Smooth muscle cell (in vitro differentiated cells): ENCODE measurements around the gene STK32C. TPM values are rescaled to one million over a fixed set of nuclear protein-coding genes. Genes with fewer than 3 reads are reported as not detected.

Experiments used
- DNase-seq: peaks from one replicate; lab custom pipeline; 2025; ENCODE audit not compliant: unreplicated experiment; lab: John Stamatoyannopoulos, UW
- H2AFZ ChIP-seq: fragments of 200-600 bp; sonication (generic); 2 replicates; pipeline ENCODE4 v1.6.0; 2016; ENCODE audit warnings: antibody characterized with exemption, low read depth, mild to moderate bottlenecking
- H3F3A ChIP-seq: fragments of 200-600 bp; sonication (generic); 2 replicates; pipeline ENCODE4 v1.6.0; 2017; ENCODE audit warnings: antibody characterized with exemption, low read depth
- H3K27ac ChIP-seq: fragments of 200-600 bp; sonication (generic); 2 replicates; pipeline ENCODE4 v1.5.1; 2016; ENCODE audit warnings: low read depth, mild to moderate bottlenecking
- H3K27me3 ChIP-seq: fragments of 200-600 bp; sonication (generic); 2 replicates; pipeline ENCODE4 v1.6.1; 2016; ENCODE audit warnings: low read depth, mild to moderate bottlenecking
- H3K36me3 ChIP-seq: fragments of 200-600 bp; sonication (generic); 2 replicates; pipeline ENCODE4 v1.5.1; 2016; ENCODE audit warnings: low read depth
- H3K4me1 ChIP-seq: fragments of 200-600 bp; sonication (generic); 2 replicates; pipeline ENCODE4 v1.5.1; 2016; ENCODE audit warnings: low read depth
- H3K4me2 ChIP-seq: fragments of 200-600 bp; sonication (generic); 2 replicates; pipeline ENCODE4 v1.6.0; 2016; ENCODE audit warnings: mild to moderate bottlenecking
- H3K4me3 ChIP-seq: fragments of 200-600 bp; sonication (generic); 2 replicates; pipeline ENCODE4 v1.5.1; 2016; ENCODE audit warnings: mild to moderate bottlenecking
- H3K79me2 ChIP-seq: fragments of 200-600 bp; sonication (generic); 2 replicates; pipeline ENCODE4 v1.6.0; 2016; ENCODE audit warnings: low read depth, mild to moderate bottlenecking
- H3K9ac ChIP-seq: fragments of 200-600 bp; sonication (generic); 2 replicates; pipeline ENCODE4 v1.6.0; 2016; ENCODE audit warnings: low read depth
- H3K9me3 ChIP-seq: fragments of 200-600 bp; sonication (generic); replicated peaks from 2 replicates; pipeline ENCODE4 v1.5.1; 2016; ENCODE audit warnings: low read depth
- H4K20me1 ChIP-seq: fragments of 200-600 bp; sonication (generic); 2 replicates; pipeline ENCODE4 v1.6.0; 2016; ENCODE audit warnings: low read depth
- CTCF ChIP-seq: fragments of 200-600 bp; sonication (generic); IDR thresholded peaks from 2 replicates; pipeline ENCODE4 v1.5.1; 2017; ENCODE audit warnings: borderline replicate concordance, mild to moderate bottlenecking, antibody characterized with exemption; ENCODE audit not compliant: insufficient read depth, poor library complexity, severe bottlenecking
- WGBS: methylation state at CpG from one replicate; pipeline ENCODE4 v1.1.7; 2016; ENCODE audit warnings: low lambda C conversion rate; 5-methylcytosine and 5-hydroxymethylcytosine counted together
- polyA plus RNA-seq: library from polyadenylated mRNA; unstranded; fragments of >200 nt; fragmentation: Nextera tagmentation; extraction: Ambion mirVana; gene quantifications from 2 replicates; pipeline ENCODE4 v1.2.1, GENCODE V29; 2016
- total RNA-seq: library from RNA; depleted of rRNA; stranded (reverse); fragments of >200 nt; gene quantifications from 2 replicates; pipeline ENCODE4 v1.2.3, GENCODE V29; 2014

Gene STK32C
- total and polyA plus RNA-seq, 2 experiments from 2014 or later = 2.3 to 13.2 TPM

GRCh38 chr10:132188331-132188730 is 119.4 kb downstream of the STK32C start:
- DNase-seq = no peak
- peak overlapping the region; percentile 62 for H3K4me3 ChIP-seq
- no peaks in the 10 kb centered on the region for H3F3A ChIP-seq
- H3K27me3 ChIP-seq = peaks cover 57% of the 10 kb centered on the region
- H3K9ac ChIP-seq = no peak overlapping the region
- peak overlapping the region; percentile 93 for H3K4me2 ChIP-seq
- H2AFZ ChIP-seq = no peak overlapping the region
- H3K36me3 ChIP-seq = no peaks in the 10 kb centered on the region
- H3K4me1 ChIP-seq = peaks cover 14% of the 10 kb centered on the region
- 78% methylated on average over 13 of the region's 13 CpGs for WGBS
- H4K20me1 ChIP-seq = peaks cover 57% of the 10 kb centered on the region
- no peaks in the 10 kb centered on the region for H3K79me2 ChIP-seq
- no peak overlapping the region for H3K27ac ChIP-seq
- no peak for TF ChIP-seq CTCF
- no peaks in the 10 kb centered on the region for H3K9me3 ChIP-seq

- TF ChIP-seq CTCF = no peak
- no peaks in the 10 kb centered on the region for H3K36me3 ChIP-seq
- H3K9me3 ChIP-seq = no peaks in the 10 kb centered on the region
- WGBS = 3% methylated on average over 34 of the region's 58 CpGs
- peaks cover 49% of the 10 kb centered on the region for H4K20me1 ChIP-seq
- peak overlapping the region; percentile 93 for H3K4me2 ChIP-seq
- no peak for DNase-seq
- H3F3A ChIP-seq = no peaks in the 10 kb centered on the region
- H2AFZ ChIP-seq = no peak overlapping the region
- no peaks in the 10 kb centered on the region for H3K79me2 ChIP-seq
- H3K4me1 ChIP-seq = peaks cover 14% of the 10 kb centered on the region
- H3K27me3 ChIP-seq = peaks cover 65% of the 10 kb centered on the region
- H3K4me3 ChIP-seq = peak overlapping the region; percentile 62
- peak overlapping the region; percentile 34 for H3K9ac ChIP-seq
- no peak overlapping the region for H3K27ac ChIP-seq
Measured at GRCh38 chr10:132187430-132188138, 120.2 kb downstream of the STK32C start.

- Histone ChIP-seq H3K4me1 (peaks cover 14% of the 10 kb centered on the region), H2AFZ (no peak within 1 kb of the TSS), H3K79me2 (no peaks in the 10 kb centered on the region), H3K27me3 (peaks cover 73% of the 10 kb centered on the region), H4K20me1 (peaks cover 41% of the 10 kb centered on the region), H3K27ac (no peak within 1 kb of the TSS), H3K9me3 (no peaks in the 10 kb centered on the region), H3K4me2 (peak within 1 kb of the TSS; percentile 93), H3K36me3 (no peaks in the 10 kb centered on the region), H3K9ac (peak within 1 kb of the TSS; percentile 34), H3F3A (no peaks in the 10 kb centered on the region), H3K4me3 (peak within 1 kb of the TSS; percentile 62)
- 2% methylated on average over 53 of the region's 109 CpGs for WGBS
- no peak for TF ChIP-seq CTCF
- peak; percentile 18 for DNase-seq
Measured at GRCh38 chr10:132186488-132187429, 121.0 kb downstream of the STK32C start, which contains the start of gene DPYSL4. Gene DPYSL4, plus strand, starts transcription at chr10:132186948. Its CDS starts 116 bp downstream, at chr10:132187064.
